LNCAP (cell line): Measurements from ENCODE around the gene PPP3R1.

Source experiments
- CTCF ChIP-seq: fragments of 450-650 bp; IDR thresholded peaks from 2 replicates; pipeline ENCODE4 v1.5.1; 2017; ENCODE audit warnings: mild to moderate bottlenecking

PPP3R1 gene

GRCh38 chr2:68280348-68280747 lies 28.0 kb upstream of the PPP3R1 start:
- no peak for TF ChIP-seq CTCF

- no peak for TF ChIP-seq CTCF
Observed at GRCh38 chr2:68279691-68280090, 27.4 kb upstream of the PPP3R1 start.

- no peak for TF ChIP-seq CTCF
Observed at GRCh38 chr2:68278169-68278568, 25.8 kb upstream of the PPP3R1 start.

- no peak for TF ChIP-seq CTCF
Observed at GRCh38 chr2:68274022-68274421, 21.7 kb upstream of the PPP3R1 start.

- TF ChIP-seq CTCF, result no peak
Observed at GRCh38 chr2:68272246-68272994, 20.1 kb upstream of the PPP3R1 start.

- TF ChIP-seq CTCF, result no peak
Observed at GRCh38 chr2:68266655-68267054, 14.3 kb upstream of the PPP3R1 start.

GRCh38 chr2:68263632-68264031 lies 11.3 kb upstream of the PPP3R1 start:
- no peak for TF ChIP-seq CTCF

GRCh38 chr2:68258851-68259250 lies 6.5 kb upstream of the PPP3R1 start:
- TF ChIP-seq CTCF, result no peak
